Keratinocyte (primary cell): Measurements from ENCODE around the gene SYNE2. TPM values are rescaled to one million over a fixed set of nuclear protein-coding genes. Genes with fewer than 3 reads are reported as not detected.

Source experiments
- DNase-seq: peaks from one replicate; pipeline ENCODE4 v3.0.0-alpha.2; 2011; ENCODE audit warnings: low read depth, missing footprints, low spot score
- FAIRE-seq: peaks from 2 replicates; lab custom pipeline; 2011; peaks lifted over from hg19 to GRCh38; lab: Jason Lieb, UNC
- H2AFZ ChIP-seq: 2 replicates; pipeline ENCODE4 v1.6.0; 2012; ENCODE audit warnings: low read length, control low read depth, inconsistent platforms; ENCODE audit not compliant: control insufficient read depth
- H3K27ac ChIP-seq: 2 replicates; pipeline ENCODE4 v1.5.1; 2011; ENCODE audit warnings: low read length; ENCODE audit not compliant: control insufficient read depth, insufficient read depth
- H3K27me3 ChIP-seq: 3 replicates; pipeline ENCODE4 v1.6.0; 2011; ENCODE audit warnings: low read length; ENCODE audit not compliant: control insufficient read depth, insufficient read depth; ENCODE audit errors: extremely low read depth
- H3K36me3 ChIP-seq, 2 experiments: 2 replicates in 1 of 2; 3 replicates in 1 of 2; pipeline ENCODE4 v1.5.1; 2011; ENCODE audit warnings: low read length in 2 of 2, mild to moderate bottlenecking in 1 of 2; ENCODE audit not compliant: control insufficient read depth in 2 of 2, insufficient read depth in 2 of 2; ENCODE audit errors: extremely low read depth in 1 of 2
- H3K4me1 ChIP-seq: 3 replicates; pipeline ENCODE4 v1.5.1; 2011; ENCODE audit warnings: low read length; ENCODE audit not compliant: control insufficient read depth, insufficient read depth; ENCODE audit errors: extremely low read depth
- H3K4me2 ChIP-seq: 3 replicates; pipeline ENCODE4 v1.6.0; 2011; ENCODE audit warnings: low read depth, low read length; ENCODE audit not compliant: control insufficient read depth, insufficient read depth; ENCODE audit errors: extremely low read depth
- H3K4me3 ChIP-seq, 3 experiments: fragments of 200-600 bp in 1 of 3; sonication (generic) in 1 of 3; 2 replicates in 2 of 3; 3 replicates in 1 of 3; pipeline ENCODE4 v1.5.1; 2011 to 2016; ENCODE audit warnings: low read length in 3 of 3, mild to moderate bottlenecking in 3 of 3, control low read depth in 2 of 3, inconsistent platforms in 1 of 3, low read depth in 1 of 3, mixed read lengths in 1 of 3, mixed run types in 1 of 3, moderate library complexity in 1 of 3; ENCODE audit not compliant: control insufficient read depth in 2 of 3, insufficient read depth in 2 of 3; ENCODE audit errors: extremely low read depth in 1 of 3
- H3K79me2 ChIP-seq: 2 replicates; pipeline ENCODE4 v1.6.0; 2012; ENCODE audit warnings: low read length; ENCODE audit not compliant: control insufficient read depth, insufficient read depth
- H3K9ac ChIP-seq: 3 replicates; pipeline ENCODE4 v1.6.0; 2011; ENCODE audit warnings: low read length; ENCODE audit not compliant: control insufficient read depth, insufficient read depth; ENCODE audit errors: extremely low read depth
- H3K9me1 ChIP-seq: 3 replicates; pipeline ENCODE4 v1.6.0; 2011; ENCODE audit warnings: low read length; ENCODE audit not compliant: control insufficient read depth, insufficient read depth; ENCODE audit errors: extremely low read depth
- H3K9me3 ChIP-seq: 2 replicates; pipeline ENCODE4 v1.5.1; 2012; ENCODE audit warnings: low read depth, low read length; ENCODE audit not compliant: control insufficient read depth
- H4K20me1 ChIP-seq: 3 replicates; pipeline ENCODE4 v1.6.0; 2011; ENCODE audit warnings: low read length; ENCODE audit not compliant: control insufficient read depth, insufficient read depth; ENCODE audit errors: extremely low read depth
- EZH2 ChIP-seq: IDR thresholded peaks from one replicate; pipeline ENCODE4 v1.6.1; 2012; ENCODE audit warnings: inconsistent platforms, mild to moderate bottlenecking, low read length, moderate library complexity
- dilution Hi-C: fragments of 300-500 bp; cut with MboI; formaldehyde crosslinking; loops from one replicate; pipeline ENCODE4 v1.7.0; 2020; ENCODE audit warnings: low sequenced_read_pairs; ENCODE audit not compliant: extremely low pct_ligation_motif_present
- polyA plus RNA-seq, 5 experiments: library from polyadenylated mRNA; depleted of rRNA in 3 of 5; stranded (reverse) in 3 of 5; stranded (forward) in 1 of 5; unstranded in 1 of 5; fragments of >200 nt; gene quantifications; 1 replicate in 1 of 5; 2 replicates in 3 of 5; 3 replicates in 1 of 5; pipeline versions ENCODE4 v1.2.1 to v1.2.3, GENCODE V29; 2011 to 2012; ENCODE audit warnings: missing spikeins in 2 of 5, low read depth in 1 of 5, low replicate concordance in 1 of 5
- TF ChIP-seq, protein P1 (sequence below), 3 experiments: IDR thresholded peaks in 1 of 3; conservative IDR thresholded peaks in 1 of 3; optimal IDR thresholded peaks in 1 of 3; 2 replicates in 2 of 3; 3 replicates in 1 of 3; pipeline versions ENCODE3 to v1.5.1; 2011; ENCODE audit warnings: low read length in 3 of 3, mild to moderate bottlenecking in 3 of 3, moderate library complexity in 2 of 3, control low read depth in 1 of 3, inconsistent platforms in 1 of 3; ENCODE audit not compliant: insufficient read depth in 2 of 3; ENCODE audit errors: extremely low read depth in 1 of 3

SYNE2 gene
- polyA plus RNA-seq, 1 donor (not counting 4 experiments of a cell fraction or from before 2014, with no cell fraction given): 9.9 TPM

DNA sequence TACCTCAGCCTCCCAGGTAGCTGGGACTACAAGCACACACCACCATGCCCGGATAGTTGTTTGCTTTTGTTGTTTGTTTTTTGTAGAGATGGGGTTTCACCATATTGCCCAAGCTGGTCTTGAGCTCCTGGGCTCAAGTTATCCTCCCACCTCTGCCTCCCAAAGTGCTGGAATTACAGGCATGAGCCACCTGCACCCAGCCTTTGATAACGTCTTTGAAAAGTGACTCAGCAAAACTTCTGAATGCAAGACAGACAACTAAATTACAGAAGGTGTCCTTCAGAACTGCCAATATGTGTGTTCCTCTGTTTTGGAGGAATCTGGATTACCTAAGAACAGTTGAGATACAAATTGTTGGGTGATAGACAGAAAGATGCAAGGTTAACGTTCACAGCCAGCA lies 341.6 kb downstream of the SYNE2 start:
- Histone ChIP-seq H3K9me1 (no peaks in the 10 kb centered on the region), H3K27me3 (no peaks in the 10 kb centered on the region), H2AFZ (no peak overlapping the region), H4K20me1 (no peaks in the 10 kb centered on the region), H3K4me3 (no peak overlapping the region), H3K27ac (no peak overlapping the region), H3K4me2 (no peak overlapping the region), H3K9ac (no peak overlapping the region), H3K79me2 (no peaks in the 10 kb centered on the region), H3K36me3 (peaks cover 0 to 6% of the 10 kb centered on the region in 2 experiments), H3K4me1 (peaks cover 10% of the 10 kb centered on the region), H3K9me3 (no peaks in the 10 kb centered on the region)
- FAIRE-seq (no peak), DNase-seq (no peak)
- dilution Hi-C loops: no loop called here
- TF ChIP-seq, protein P1, sequence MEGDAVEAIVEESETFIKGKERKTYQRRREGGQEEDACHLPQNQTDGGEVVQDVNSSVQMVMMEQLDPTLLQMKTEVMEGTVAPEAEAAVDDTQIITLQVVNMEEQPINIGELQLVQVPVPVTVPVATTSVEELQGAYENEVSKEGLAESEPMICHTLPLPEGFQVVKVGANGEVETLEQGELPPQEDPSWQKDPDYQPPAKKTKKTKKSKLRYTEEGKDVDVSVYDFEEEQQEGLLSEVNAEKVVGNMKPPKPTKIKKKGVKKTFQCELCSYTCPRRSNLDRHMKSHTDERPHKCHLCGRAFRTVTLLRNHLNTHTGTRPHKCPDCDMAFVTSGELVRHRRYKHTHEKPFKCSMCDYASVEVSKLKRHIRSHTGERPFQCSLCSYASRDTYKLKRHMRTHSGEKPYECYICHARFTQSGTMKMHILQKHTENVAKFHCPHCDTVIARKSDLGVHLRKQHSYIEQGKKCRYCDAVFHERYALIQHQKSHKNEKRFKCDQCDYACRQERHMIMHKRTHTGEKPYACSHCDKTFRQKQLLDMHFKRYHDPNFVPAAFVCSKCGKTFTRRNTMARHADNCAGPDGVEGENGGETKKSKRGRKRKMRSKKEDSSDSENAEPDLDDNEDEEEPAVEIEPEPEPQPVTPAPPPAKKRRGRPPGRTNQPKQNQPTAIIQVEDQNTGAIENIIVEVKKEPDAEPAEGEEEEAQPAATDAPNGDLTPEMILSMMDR (optimal IDR thresholded peaks at IDR 0.05 in 1 of 3, IDR thresholded peaks at IDR 0.05 in 1 of 3, conservative IDR thresholded peaks at IDR 0.05 in 1 of 3; ENCODE audit: extremely low read depth in 1 of 3, insufficient read depth in 2 of 3, low read length in 3 of 3): no peak
- TF ChIP-seq EZH2: no peak

DNA sequence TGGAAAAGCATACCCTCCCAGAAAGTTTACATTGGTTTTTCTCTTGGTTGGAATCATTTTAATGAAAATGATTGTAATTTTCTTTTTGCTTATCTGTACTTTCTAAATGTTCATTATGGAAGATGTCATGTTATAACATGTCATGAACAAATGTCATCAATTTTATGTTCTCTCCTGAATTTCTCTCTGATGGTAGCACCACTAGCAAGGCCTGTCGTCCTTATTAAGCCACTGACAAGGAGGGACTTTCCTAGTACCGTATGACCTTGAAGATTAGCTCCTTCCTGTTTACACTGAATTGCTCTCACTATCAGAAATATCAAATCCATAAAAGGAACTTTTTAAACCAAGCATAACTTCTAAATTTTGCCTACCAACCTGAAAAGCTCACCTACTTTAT lies 342.4 kb downstream of the SYNE2 start:
- no peak for TF ChIP-seq EZH2
- TF ChIP-seq, protein P1 (optimal IDR thresholded peaks at IDR 0.05 in 1 of 3, IDR thresholded peaks at IDR 0.05 in 1 of 3, conservative IDR thresholded peaks at IDR 0.05 in 1 of 3; ENCODE audit: extremely low read depth in 1 of 3, insufficient read depth in 2 of 3, low read length in 3 of 3): no peak
- FAIRE-seq (no peak), DNase-seq (no peak)
- peaks cover 10% of the 10 kb centered on the region for H3K4me1 ChIP-seq
- no peaks in the 10 kb centered on the region for H4K20me1 ChIP-seq
- H3K9me3 ChIP-seq: no peaks in the 10 kb centered on the region
- peaks cover 0 to 6% of the 10 kb centered on the region in 2 experiments for H3K36me3 ChIP-seq
- H3K4me2 ChIP-seq: no peak overlapping the region
- H3K27ac ChIP-seq: no peak overlapping the region
- no peak overlapping the region for H3K4me3 ChIP-seq
- no peaks in the 10 kb centered on the region for H3K79me2 ChIP-seq
- H2AFZ ChIP-seq: no peak overlapping the region
- dilution Hi-C loops: no loop called here
- H3K27me3 ChIP-seq: no peaks in the 10 kb centered on the region
- H3K9ac ChIP-seq: no peak overlapping the region
- no peaks in the 10 kb centered on the region for H3K9me1 ChIP-seq
